Upper lobe of left lung (tissue), 4 donors: ENCODE measurements around the gene IRF3.

Experiments
- POLR2A ChIP-seq, 4 donors: fragments of 450-650 bp; IDR thresholded peaks; one replicate each; pipeline ENCODE4 v1.5.1; 2016 to 2017; ENCODE audit warnings: antibody characterized with exemption in 4 of 4, mild to moderate bottlenecking in 2 of 4
- TF ChIP-seq, protein P1 (sequence below), 6 experiments: fragments of 450-650 bp in 4 of 6; fragments of 200-600 bp in 2 of 6; sonication (generic) in 2 of 6; IDR thresholded peaks; one replicate each; pipeline ENCODE4 v1.5.1; 2016 to 2019; ENCODE audit warnings: antibody characterized with exemption in 6 of 6

DNA sequence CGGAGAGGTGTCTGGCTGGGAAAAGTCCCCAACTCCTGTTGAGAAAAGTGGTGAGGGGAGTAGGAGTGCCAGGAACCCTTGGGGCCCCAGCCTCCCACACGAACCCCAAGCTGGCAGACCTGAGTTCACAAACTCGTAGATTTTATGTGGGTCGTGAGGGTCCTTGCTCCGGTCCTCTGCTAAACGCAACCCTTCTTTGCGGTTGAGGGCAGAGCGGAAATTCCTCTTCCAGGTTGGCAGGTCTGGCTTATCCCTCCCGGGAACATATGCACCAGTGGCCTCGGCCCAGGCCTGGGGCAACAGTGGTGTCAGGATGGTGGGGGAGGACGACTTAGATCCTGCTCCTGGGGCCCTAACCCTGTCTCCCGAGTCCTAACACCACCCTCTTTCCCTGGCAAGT, 2.4 kb downstream of the IRF3 start:
- TF ChIP-seq, protein P1, sequence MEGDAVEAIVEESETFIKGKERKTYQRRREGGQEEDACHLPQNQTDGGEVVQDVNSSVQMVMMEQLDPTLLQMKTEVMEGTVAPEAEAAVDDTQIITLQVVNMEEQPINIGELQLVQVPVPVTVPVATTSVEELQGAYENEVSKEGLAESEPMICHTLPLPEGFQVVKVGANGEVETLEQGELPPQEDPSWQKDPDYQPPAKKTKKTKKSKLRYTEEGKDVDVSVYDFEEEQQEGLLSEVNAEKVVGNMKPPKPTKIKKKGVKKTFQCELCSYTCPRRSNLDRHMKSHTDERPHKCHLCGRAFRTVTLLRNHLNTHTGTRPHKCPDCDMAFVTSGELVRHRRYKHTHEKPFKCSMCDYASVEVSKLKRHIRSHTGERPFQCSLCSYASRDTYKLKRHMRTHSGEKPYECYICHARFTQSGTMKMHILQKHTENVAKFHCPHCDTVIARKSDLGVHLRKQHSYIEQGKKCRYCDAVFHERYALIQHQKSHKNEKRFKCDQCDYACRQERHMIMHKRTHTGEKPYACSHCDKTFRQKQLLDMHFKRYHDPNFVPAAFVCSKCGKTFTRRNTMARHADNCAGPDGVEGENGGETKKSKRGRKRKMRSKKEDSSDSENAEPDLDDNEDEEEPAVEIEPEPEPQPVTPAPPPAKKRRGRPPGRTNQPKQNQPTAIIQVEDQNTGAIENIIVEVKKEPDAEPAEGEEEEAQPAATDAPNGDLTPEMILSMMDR (IDR thresholded peaks at IDR 0.05): no peak
- TF ChIP-seq POLR2A (IDR thresholded peaks at IDR 0.05): no peak
